ENCODE measurements around the gene COQ8B.

COQ8B gene

DNA sequence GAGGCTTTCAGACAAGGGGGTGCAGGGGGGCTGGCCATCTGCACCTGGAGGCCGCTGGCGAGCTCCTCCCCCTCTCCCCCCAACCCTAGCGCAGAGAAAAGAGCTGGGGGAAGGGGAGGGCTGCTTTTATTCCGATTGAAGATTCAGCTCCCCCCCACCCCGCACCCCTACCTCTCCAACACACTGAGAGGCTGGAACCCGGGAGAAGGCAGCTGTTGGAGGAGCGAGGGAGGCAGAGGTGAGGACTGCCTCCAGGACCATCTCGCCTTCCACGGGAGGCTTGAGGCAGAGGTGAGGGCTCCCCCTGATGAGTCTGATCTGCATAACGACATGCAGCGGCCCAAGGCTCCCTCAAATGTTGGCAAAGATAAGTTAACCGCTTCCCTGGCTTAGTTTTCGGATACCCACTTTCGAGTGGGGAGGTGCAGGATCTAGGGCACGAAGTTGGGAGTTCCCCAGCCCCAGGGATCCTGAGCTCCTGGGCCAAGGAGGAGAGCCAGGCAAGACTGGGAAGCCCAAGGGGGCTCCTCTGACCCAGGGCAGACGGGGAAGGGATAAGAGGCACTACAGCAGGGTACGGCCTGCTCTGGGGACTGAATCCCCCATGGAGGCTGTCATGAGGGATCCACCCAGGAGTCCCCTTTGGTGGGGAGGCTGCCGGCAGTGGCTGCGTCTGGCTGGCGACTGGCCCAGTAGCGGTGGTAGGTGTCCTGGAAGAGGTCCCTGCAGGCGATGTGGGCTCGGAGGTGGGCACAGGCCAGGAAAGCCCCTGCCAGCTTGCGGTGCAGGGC is 25.1 kb downstream of the COQ8B start:
- TF ChIP-seq, protein P1, sequence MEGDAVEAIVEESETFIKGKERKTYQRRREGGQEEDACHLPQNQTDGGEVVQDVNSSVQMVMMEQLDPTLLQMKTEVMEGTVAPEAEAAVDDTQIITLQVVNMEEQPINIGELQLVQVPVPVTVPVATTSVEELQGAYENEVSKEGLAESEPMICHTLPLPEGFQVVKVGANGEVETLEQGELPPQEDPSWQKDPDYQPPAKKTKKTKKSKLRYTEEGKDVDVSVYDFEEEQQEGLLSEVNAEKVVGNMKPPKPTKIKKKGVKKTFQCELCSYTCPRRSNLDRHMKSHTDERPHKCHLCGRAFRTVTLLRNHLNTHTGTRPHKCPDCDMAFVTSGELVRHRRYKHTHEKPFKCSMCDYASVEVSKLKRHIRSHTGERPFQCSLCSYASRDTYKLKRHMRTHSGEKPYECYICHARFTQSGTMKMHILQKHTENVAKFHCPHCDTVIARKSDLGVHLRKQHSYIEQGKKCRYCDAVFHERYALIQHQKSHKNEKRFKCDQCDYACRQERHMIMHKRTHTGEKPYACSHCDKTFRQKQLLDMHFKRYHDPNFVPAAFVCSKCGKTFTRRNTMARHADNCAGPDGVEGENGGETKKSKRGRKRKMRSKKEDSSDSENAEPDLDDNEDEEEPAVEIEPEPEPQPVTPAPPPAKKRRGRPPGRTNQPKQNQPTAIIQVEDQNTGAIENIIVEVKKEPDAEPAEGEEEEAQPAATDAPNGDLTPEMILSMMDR (IDR thresholded peaks at IDR 0.05; ENCODE audit: low read depth, low read length): no peak
- no peak for DNase-seq (ENCODE audit: low read depth in 2 of 2)
- no peak overlapping the region for H3K4me3 ChIP-seq (replicated peaks in 1 of 2; ENCODE audit: low read depth in 2 of 2, low read length in 2 of 2)

DNA sequence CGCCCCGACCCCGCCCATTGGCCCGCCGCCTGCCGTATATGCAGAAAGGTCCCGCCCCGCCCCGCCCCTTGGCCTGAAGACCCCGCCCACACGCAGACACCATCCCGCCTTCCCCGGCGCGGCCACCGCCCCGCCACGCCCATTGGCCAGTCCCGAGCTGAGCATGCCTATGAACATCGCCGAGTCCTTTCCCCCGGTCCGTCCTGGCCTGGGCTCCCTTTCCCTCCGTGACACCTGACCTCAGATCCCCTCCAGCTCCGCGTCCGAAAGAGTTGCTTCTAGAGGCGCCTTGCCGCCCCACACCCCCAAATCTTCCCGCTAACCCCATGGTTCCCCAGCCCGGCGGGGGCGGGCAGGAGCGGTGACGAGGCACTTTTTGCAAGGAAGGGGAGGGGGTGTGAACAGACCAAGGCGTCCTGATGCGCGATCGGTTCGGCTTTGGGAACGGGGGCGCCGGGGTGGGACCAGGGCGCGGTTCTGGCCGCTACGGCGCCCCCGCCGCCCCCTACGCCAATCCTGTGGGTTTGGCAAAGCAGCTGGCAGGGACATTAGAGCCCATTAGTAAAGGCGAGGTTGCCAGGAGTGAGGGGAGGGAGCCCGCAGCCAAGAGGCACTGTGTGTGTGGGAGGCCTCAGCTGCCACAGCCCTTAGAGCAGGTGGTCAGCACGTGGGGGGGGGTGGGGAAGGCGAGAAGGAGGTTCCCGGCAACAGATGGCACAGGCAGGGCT is 25.8 kb downstream of the COQ8B start:
- DNase-seq (ENCODE audit: low read depth in 2 of 2): peak; percentile 93 to 97
- TF ChIP-seq, protein P1 (IDR thresholded peaks at IDR 0.05; ENCODE audit: low read depth, low read length): no peak
- H3K4me3 ChIP-seq (replicated peaks in 1 of 2; ENCODE audit: low read depth in 2 of 2, low read length in 2 of 2): peak overlapping the region; percentile 47 to 65

DNA sequence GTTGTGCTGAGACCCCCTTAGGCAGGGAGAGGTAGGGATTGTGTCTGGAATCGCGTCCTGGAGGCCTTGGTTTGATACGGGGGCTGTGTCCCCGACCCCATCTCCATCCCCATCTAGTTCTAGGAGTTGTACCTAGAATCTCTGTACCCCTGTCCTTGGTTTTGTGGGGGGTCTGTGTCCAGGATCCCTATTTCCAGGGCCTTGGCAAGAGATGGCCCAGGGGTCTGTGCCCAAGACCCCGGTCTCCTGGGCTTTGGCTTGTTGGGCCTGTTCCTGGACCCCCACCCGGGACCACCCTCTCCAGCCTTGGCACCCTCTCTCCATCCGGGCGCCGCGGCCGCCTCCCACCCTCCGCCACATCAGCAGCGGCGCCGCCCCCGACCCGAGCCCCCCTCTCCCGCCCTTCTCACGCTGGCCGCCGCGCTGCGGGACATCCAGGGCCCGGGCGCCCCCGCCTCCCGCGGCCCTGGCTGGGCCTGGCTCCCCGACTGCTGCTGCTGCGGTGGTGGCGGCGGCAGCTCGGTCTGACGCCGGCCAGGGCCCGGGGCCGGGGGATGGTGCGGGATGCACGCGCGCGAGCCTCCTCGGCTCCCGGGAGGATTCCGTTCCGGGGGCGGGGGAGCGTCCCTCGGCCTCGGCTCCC is 26.5 kb downstream of the COQ8B start, which contains the start of gene NUMBL:
Gene NUMBL, minus strand, starts transcription at position 602 of the 643 bp plus-strand sequence. Its CDS starts 168 bp downstream, at position 434.
- DNase-seq (ENCODE audit: low read depth in 2 of 2): no peak
- H3K4me3 ChIP-seq (replicated peaks in 1 of 2; ENCODE audit: low read depth in 2 of 2, low read length in 2 of 2): peak within 1 kb of the TSS; percentile 65 to 89
- TF ChIP-seq, protein P1 (IDR thresholded peaks at IDR 0.05; ENCODE audit: low read depth, low read length): no peak

DNA sequence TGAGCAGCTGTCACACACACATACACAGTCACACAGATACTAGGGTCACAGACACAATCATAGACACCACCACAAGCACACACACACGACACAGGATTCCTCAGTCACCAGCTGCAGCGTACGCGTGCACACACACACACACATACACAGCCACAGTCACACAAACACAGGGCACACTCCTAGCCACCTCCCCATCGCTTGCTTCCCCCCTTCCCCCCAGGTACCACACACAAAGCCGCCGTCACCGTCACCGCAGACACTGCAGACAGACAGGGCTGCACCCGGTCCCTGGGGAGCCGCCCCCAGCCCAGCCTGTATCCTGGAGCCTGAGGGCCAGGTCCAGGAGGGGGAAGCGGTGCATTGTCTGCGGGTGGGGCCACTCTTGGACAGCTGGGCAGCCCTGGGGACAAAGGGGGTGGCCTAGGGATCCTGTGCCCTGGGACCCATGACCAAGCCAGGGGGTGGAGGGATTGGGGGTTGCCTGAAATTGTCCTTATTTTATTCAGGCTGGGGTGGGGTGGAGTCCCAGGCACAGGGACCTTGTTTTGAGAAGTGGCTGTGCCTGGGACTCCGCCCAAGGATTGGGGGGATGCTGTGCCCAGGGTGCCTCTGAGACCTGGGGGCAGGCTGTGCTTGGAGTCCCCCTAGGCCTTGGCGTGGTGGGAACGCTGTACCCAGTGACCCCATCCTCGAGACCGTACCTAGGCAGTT is 27.2 kb downstream of the COQ8B start:
- peak overlapping the region; percentile 65 to 89 for H3K4me3 ChIP-seq (replicated peaks in 1 of 2; ENCODE audit: low read depth in 2 of 2, low read length in 2 of 2)
- DNase-seq (ENCODE audit: low read depth in 2 of 2): peak in 1 of 2 donors; percentile 15
- TF ChIP-seq, protein P1 (IDR thresholded peaks at IDR 0.05; ENCODE audit: low read depth, low read length): no peak

DNA sequence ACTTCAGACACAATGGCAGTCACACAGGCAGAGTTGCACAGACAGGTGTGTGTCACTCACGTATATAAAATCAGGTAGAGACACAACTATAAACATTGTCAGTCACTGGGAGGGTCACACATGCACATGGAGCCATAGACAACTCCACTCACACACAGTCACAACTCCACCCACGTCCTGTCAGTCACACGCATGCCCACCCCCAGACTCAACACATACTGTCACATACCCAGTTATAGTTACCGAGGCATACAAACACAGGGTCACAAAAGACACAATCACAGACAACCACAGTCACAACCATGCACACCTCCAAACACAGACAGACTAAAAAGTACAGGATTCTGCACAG is 27.7 kb downstream of the COQ8B start:
- peak overlapping the region; percentile 65 to 89 for H3K4me3 ChIP-seq (replicated peaks in 1 of 2; ENCODE audit: low read depth in 2 of 2, low read length in 2 of 2)
- TF ChIP-seq, protein P1 (IDR thresholded peaks at IDR 0.05; ENCODE audit: low read depth, low read length): no peak
- DNase-seq (ENCODE audit: low read depth in 2 of 2): no peak

DNA sequence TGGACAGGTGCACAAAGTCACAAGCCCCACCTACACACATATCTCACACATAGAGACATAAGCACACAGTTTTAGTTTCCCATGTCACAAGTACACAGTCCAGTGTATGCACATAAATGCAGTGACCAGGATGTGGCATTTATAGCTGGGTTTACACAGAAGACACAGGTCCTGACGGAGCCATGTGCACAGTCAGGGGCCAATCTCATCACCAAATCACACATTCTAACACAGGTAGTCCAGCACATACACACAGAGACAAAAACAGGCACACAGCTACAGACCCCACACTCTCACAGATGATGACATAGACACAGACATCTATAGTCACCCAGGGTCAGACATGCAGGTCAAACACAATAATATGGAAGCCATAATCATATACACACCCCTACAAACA is 28.4 kb downstream of the COQ8B start:
- peak overlapping the region; percentile 65 to 89 for H3K4me3 ChIP-seq (replicated peaks in 1 of 2; ENCODE audit: low read depth in 2 of 2, low read length in 2 of 2)
- TF ChIP-seq, protein P1 (IDR thresholded peaks at IDR 0.05; ENCODE audit: low read depth, low read length): no peak
- no peak for DNase-seq (ENCODE audit: low read depth in 2 of 2)

All from cardiac fibroblast (primary cell).